SKM-1 treated with dmso at 0.1 percent for 144 hours (cell line): ENCODE measurements around the gene OGFOD3.

Experiments used
- DNase-seq: peaks from one replicate; lab custom pipeline; 2025; ENCODE audit not compliant: unreplicated experiment; lab: John Stamatoyannopoulos, UW

OGFOD3 gene

DNA sequence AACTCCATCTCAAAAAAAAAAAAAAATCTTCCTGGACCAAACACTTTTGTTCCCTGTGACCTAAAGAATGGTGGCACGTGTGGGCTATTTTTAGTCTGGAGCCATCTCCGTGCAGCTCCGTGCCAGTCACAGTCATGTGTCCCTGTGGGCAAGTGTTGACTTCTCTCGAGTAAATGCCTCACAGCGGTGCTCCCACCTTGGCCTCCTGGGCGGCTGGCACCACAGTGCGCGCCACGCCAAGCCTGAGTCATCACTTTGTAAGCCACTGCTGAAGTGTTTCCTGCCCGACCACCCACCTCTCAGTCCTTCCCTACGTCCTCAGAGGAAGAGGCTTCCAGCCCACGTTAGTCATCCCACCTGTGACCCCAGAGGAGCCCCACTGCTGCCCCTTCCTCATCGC is 11.1 kb downstream of the OGFOD3 start:
- DNase-seq: no peak

GRCh38 chr17:82406131-82406671 is 12.2 kb downstream of the OGFOD3 start:
- DNase-seq: no peak

DNA sequence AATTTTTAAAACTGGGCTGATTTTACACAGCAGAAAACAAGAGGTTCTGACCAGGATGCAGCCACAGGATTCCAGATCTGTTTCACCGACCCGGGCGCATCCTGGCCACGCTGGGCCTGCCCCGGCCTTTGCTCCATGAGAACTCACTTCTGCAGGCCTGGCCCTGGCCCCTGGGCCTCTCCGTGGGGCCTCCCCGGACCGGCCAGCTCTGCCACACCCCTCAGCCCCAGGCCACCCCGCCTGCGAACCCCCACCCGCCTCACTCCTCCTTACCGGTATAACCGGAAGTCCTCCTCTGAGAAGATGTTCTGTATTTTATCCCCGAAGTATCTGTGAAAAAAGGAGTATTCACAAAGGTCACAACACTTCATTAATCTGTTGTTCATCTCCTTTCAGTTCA is 13.3 kb downstream of the OGFOD3 start:
- DNase-seq: no peak

DNA sequence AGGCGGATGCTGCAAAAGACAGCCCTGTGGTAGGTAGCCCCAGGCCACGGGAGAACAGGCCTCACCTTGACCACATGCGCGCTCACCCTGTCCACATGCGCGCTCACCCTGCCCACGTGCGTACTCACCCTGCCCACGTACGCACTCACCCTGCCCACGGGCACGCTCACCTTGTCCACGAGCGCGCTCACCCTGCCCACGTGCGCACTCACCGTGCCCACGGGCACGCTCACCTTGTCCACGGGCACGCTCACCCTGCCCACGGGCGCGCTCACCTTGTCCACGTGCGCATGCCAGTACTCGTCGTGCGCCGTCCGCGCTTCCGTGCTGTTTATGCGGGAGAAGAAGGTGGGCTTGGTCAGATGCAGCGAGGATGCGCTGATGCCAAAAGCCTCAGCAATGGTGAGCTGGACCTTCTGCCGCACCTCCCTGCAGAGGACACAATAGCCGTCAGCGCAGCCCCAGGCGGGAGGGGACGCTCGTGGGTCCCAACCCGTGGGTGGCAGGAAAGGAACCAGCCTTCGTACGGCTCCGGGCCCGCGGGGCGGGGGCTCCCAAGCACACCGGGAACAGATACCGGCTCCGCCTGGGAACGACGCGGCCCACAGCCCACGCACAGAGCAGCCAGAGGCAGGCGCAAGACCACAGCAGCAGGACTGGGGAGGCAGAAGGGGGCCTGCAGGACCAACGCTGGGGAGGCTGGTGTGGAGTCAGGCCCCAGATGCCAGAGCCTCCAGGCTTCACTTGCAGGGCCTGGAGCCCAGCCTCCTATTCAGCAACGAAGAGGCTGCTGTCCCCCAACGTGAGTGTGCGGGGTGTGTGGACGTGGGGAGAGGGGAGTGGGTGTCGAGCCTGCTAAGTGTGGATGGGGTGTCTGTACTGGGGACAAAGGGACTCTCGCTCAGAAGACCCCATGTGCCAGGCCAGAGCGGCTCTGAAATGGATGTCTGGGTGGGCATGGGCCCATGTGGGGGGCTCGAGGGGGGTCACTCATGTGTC is 14.4 kb downstream of the OGFOD3 start:
- no peak for DNase-seq

DNA sequence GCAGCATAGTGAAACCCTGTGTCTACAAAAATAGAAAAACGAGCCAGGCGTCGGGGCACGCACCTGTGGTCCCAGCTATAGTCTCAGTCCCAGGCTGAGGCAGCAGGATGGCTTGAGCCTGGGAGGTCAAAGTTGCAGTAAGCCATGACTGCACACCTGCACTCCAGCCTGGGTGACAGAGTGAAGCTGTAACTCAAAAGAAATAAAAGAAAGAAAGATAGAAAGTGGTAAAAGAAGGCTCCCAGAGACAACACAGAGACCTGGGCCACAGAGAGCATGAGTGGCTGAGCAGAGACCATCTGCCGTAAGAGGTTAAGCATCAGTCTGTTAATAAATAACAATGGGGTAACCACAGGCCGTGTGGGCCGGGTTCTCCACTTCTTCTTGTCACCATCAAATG is 15.5 kb downstream of the OGFOD3 start:
- no peak for DNase-seq

DNA sequence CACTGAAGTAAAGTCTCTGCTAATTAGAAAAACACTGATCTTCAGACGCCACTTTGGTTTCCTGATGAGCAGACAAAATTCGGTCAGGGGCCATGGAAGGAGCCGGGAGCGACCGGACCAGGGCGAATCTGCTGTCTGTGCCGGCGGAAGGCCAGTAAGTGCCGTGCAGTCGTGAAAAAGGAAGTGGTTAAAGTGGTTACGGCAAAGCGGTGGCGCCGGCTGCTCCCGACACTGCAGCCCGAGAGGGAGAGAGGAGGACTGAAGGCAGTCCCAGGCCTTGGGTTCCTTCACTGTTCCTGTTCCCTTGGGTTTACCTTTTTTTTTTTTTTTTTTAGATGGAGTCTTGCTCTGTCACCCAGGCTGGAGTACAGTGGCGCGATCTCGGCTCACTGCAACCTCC is 17.6 kb downstream of the OGFOD3 start:
- DNase-seq: peak; percentile 90

GRCh38 chr17:82400206-82400605 is 18.2 kb downstream of the OGFOD3 start:
- peak; percentile 58 for DNase-seq

DNA sequence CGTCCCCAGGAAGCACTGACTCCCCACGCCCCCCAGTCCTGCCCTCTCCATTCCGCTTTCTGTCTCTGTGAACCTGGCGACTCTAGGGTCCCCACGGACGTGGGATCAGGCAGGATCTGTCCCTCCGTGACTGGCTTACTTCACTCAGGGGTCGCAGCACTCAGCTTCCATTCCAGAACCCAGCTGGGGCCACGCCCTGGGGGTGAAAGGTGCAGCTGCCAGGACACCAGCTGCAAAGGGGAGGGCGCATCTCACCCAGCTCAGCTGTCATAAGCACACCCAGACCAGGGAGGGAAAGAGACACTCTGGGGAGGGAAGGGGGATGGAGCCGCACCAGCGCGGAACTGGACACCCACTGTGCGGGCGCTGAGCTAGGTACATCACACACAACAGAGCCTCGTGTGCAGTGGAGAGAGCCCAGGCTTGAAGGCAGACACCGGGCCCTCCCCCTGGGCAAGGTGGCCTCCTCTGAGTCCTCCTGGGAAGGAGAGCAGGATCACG is 18.7 kb downstream of the OGFOD3 start:
- no peak for DNase-seq

DNA sequence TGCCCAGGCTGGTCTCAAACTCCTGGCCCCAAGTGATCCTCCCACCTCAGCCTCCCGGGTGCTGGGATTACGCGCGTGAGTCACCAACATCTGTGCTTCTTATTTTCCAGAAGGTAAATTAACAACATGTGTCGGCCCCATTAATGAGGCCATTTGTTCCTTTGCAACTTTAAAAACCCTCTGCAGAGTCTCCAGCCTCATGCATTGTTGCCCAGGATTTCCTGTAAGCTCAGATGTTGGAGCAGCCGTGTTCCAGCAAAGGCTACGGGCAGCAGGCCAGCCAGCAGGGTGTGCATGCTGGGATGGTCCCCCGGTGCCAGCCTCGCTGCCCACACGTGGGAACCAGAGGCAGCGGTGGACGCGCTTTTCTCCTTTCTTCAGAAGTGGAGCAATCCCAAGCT is 19.3 kb downstream of the OGFOD3 start:
- no peak for DNase-seq

DNA sequence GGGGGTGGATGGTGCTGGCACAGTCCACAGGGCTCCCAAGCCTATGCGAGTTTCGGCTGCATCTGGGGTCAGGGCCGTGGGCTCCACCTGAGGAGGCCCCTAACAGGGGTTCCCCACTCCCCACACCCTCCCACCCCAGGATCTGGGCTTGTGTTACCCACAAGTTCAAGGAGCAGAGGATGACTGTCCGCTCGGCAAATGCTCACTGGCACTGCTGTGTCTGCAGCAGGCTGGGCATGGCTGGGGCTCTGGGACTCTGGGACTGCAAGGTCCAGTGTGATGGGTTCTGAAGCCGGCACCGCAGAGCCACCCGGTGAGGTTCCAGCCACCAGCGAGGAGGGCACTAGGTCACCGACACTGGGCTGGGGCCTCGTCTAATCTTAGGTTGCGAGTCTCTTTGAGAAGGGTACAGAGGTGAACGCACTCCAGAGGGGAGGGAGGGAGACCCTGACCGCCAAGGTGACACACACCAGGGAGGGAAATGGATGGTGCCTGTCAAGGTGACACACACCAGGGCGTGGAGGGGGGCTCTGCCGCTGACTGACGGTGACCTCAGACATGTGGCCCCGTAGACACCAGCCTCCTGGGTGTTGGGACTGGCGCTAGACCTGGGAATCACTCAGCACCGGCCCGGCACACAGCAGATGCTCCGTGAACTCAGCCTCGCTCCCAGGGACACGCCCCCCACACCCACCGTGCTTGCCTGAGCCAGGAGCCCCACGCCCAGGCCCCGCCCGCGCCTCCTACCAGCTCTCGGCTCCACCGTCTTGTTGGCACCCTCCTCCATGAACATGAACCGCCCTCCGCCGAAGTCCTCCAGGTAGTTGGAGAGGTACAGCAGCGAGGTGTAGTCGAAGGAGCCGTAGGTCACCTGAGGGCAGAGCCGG is 20.7 kb downstream of the OGFOD3 start:
- DNase-seq: no peak

DNA sequence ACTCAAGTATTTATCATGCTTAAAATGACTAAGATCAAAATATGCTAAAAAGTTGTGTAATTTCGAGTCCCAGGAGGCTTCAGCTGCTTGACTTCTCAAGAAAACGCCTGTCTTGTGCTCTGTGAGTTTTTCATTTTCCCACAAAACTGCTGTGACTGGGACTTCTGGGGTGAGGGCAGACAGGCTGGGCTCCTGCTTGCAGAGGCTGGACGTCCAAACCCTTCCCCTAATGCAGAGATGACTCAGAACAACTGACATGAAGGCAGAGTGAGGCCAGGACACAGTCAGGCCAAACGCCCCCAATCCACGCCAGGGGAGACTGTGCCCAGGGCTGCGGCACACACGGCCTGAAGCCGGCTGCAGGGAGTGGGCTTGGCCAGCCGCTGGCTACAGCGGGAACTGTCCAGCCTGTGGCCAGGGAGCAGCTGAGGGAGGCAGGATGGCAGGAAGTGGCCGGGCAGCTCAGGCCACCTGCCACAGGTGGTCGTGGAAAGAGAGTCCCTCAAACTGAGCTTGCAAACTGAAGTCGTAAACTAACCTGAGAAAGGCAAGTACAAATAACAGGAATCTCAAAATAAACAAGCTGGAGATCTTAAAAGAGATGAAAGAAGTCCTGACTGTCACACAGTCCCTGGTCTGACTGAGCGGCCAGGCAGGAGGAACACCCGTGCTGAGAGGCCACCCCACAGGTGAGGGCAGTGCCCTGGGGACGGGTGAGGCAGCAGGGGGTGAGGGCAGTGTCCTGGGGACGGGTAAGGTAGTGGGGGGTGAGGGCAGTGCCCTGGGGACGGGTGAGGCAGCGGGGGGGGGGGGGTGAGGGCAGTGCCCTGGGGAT is 21.6 kb downstream of the OGFOD3 start:
- DNase-seq: no peak

- no peak for DNase-seq
These were observed 24.1 kb downstream of the OGFOD3 start for GRCh38 chr17:82394278-82394677.

DNA sequence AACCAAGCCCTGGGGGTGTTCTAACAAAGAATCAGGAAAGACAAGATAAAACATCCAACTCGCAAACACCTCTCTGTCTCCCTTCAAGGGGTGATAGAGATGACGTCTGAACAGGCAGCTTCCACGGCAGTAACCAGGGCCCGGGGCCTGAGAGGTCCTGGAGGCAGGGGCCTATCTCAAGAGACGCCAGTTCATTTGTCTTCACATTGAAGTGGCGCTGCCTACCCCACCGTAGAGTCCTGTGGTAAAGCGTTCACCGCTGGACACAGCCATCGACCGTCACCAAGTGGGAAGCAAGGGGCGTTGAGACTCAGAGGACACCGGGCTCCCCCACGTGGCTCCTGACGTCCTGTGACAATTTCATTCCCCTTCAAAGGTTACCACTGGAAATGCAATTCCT is 25.4 kb downstream of the OGFOD3 start:
- no peak for DNase-seq

DNA sequence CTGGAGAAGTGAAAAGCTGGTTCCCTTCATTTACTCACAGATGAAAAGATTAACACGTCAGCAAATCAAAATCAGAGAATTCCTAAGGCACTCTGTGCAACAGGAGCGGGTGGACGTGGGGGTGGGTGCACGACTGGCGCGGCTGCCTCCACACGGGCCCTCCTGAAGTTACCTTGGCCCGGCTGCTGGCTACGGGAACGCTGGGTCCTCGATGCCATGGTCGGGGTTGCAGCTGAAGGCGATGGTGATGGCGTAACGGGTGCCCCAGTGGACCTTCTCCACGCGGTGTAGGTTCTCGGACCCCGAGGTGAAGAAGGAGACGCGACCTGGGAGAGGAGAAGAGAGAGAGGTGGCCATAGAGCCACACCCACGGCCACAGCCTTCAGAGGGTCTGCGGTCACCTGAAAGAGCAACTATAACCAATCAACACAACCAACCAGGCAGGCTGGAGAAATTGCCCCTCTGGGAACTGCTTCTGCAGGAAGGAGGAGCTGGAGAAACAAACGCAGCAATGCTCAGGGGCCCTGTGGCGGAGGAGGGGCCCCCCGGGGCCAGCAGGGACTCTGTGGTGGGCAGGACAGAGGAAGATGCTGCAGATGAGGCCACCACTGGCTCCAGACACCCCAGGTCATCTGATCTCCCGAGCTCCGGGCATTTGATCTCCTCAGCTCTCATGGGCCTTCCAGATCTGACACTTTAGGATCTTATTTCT is 26.0 kb downstream of the OGFOD3 start:
- no peak for DNase-seq

DNA sequence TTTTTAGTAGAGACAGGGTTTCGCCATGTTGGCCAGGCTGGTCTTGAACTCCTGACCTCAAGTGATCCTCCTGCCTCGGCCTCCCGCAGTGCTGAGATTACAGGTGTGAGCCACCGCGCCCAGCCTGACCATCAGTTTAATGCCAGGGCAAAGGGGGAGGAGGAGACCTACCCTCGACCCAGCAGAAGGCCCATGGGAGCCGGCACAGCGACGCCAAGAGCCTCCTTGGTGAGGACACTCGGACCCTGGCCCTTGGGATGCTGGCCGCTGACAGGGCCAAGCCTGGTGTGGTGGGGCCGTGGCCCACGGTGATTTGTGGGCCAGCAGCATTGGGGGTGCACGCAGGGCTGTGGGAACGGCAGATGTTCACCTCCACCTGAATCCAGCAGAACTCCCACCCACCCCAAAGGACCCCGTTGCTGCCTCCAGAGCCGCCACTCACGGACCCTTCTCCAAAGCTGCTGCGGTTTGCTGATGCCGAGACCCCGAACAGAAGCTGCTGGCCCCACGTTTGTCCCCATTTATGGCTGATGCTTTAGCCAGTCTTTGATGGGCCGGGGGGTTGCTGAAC is 26.8 kb downstream of the OGFOD3 start:
- no peak for DNase-seq

DNA sequence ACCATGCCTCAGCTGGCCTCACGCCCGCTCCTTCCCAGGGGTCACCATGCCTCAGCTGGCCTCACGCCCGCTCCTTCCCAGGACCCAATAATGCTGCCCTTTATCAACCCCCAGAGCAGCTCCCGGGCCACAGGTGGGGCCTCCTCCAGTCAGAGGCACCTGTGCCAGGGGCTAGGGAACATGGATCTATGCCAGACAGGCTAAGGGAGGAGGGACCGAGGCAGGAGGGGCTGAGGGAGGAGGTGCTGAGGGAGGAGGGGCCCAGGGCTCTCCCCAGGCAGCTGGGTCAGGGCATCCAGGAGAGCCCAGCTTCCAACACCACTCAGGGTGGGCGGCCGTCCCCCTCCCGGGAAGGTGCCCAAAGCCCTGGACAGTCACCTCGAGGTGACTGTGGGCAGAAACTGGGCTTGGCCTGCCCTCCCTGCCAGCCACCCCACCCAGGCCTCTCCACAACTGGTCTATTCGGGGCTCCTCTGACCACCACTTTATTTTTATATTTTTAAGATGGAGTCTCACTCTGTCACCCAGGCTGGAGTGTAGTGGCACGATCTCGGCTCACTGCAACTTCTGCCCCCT is 27.4 kb downstream of the OGFOD3 start:
- DNase-seq: no peak

- DNase-seq: no peak
These were observed 28.1 kb downstream of the OGFOD3 start for GRCh38 chr17:82390015-82390859.

DNA sequence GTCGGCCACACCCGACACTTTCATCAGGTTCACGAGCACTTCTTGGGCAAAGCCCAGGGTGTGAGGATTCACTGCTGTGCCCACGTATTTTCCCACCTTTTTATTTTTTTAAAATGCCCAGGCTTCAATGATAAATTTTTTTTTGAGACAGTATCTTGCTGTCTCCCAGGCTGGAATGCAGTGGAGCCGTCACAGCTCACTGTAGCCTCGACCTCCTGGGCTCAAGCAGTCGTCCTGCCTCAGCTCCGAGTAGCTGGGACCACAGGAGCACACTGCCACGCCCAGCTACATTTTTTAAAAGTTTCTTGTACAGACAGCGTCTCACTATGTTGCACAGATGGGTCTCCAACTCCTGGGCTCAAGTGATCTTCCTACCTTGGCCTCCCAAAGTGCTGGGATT is 29.0 kb downstream of the OGFOD3 start:
- DNase-seq: no peak
